NCI-H1694 treated with DMSO at 0.1 percent for 48 hours (cell line): Measurements from ENCODE around the gene LRMDA.

Experiments used
- DNase-seq: peaks from one replicate; lab custom pipeline; 2025; lab: John Stamatoyannopoulos, UW

The LRMDA gene

DNA sequence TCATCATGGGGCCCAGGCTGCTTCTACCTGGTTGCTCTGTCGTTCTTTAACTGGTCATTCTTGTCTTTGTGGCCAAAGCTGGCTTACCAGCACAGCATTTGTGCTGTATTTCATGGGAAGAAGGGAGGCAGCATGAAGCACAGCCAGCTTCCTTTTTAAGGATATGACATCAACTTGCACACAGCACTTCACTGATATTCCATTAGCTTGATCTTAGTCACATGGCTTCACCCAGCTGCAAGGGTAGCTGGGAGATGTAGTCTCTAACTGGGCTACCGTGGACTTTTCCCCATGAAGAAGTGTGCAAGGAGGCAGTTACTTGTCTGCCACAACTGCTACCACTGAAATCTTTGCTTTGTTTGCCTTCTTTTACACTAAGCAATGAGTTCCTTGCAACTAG is 525.2 kb downstream of the LRMDA start:
- DNase-seq: no peak

DNA sequence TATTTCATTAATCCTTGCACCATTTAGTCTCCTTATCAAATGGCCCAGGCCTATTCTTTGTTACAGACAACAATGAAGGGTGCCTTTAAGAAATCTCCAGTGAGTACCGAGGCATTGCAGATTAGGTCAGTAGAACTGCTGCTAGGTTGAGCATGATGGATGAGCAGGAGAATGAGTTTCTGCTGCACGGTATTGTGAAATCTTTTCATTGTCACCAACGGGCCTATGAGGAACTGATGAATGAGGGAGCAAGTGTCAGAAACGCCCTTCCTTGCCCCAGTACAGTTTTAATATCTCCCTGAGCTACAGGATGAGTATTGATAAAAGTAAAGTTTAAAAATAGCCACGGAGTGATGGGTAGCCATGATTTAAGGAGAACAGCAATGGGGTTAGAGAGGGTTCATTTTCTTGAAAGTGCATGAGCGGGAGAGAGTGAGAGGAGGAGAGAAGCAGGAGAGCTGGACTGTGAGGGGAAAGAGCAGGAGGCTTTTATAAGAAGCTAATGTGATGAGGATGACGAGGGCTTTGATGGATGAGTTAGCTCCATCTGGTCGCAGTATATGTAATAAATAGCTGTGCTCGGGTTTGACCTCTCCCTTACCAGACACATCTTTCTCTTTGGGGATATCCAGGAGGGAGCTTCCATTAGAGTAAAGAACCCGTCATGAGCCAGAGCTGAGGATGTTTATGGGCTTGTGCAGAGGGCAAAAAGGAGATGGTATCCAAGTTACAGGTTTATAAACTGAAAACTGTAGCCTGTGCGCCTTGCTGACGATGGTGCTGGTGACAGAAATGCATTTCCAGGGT is 526.1 kb downstream of the LRMDA start:
- DNase-seq: no peak

DNA sequence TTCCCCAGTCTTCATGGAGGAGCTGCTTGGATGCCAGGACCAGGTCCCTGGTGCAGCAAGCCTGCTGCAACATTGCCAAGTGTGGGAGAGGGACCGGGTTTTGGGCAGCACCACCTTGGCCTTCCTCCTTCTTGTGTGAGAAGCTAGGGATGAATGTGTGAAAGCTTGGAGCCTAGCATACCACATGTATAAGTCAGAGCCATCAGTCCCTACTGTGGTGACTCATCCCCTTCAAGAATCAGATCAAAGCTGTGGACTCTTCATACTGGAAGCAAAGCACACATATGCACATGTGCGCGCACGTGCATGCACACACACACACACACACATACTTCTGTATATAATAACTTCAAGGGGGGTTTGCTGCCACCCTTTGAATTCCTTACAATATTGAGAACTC is 527.8 kb downstream of the LRMDA start:
- DNase-seq: no peak

DNA sequence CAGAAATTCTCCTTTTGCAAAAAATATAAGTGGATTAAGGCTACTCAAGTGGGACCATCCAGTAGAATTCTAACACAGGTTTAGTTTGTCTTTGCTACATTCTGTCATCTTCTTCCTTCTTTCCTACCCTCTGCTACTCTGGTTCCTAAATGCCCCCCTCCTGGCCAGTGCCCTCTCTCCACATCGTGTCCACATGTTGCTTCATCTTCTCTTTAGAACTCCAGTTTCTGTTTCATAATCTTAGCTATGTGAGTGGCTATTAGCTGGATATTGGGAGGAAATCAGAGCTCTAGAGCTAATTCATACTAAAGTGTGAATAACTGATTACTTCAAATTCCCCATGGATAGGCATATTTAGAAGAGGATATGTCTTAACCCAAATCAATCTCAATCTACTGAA is 528.5 kb downstream of the LRMDA start:
- no peak for DNase-seq

DNA sequence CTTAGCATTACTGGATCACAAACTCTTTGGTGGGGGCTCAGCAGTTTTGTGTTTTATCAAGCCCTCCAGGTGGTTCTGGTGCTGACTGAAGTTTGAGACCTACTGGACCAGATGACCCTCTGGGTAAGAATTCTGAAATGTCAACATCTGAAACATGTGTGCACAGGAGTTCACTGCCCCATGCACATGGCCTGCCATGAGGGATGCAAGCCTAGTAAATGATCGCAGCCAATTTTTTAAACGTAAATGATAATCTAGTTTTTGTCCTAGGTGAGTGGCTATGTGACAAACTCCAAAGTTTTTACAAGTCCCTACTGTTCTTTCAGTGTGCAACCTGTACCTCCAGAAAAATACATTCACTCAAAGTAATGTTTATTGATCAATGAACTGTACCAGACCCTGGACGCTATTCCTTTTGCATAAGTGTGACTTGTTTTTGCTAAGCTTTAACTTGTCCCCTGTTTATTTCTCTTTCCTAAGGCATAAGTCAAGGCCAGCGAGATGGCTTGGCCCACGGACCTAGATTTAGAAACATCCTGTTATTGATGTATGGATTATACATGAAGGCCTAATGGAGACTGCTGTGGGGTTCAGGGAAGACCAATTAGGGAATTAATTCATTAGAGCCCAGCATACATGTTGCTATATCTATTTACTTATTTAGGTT is 531.1 kb downstream of the LRMDA start:
- no peak for DNase-seq

DNA sequence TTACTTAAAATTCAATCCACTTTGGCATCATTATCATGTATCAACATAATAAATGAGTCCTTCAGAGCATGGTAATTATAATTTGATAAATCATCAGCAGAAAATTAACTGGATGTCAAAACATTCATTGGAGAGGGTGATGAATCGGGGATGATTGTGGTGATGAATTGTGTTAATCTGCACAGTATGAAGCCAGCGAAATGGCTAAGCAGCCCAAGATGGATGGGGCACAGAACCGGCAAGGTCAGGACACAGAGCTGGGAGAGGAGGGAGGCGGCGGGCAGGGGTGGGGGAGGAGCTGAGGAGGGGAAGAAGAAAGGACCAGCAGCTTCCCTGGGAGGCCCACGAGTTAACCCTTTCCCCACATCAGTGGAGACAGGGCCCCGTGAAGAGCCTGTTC is 536.1 kb downstream of the LRMDA start:
- no peak for DNase-seq

DNA sequence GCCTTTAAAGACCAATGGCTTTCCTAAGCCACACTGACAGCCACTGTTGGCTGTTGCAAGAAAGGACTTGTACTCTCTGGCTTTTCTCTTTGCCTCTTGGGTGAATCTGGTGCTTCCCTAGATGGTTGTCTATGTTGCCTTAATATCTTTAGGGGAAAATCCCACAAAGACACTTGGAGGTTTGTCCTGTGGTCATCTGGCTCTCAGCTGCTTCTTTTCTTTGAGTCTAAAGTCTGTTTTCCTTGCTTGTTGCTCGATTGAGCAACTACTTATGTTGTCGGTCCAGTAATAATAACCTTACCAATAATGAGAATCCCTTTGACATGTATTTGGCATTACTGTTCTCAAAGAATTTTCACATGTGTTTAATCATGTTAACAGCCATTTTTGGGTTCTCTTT is 537.6 kb downstream of the LRMDA start:
- DNase-seq: no peak

DNA sequence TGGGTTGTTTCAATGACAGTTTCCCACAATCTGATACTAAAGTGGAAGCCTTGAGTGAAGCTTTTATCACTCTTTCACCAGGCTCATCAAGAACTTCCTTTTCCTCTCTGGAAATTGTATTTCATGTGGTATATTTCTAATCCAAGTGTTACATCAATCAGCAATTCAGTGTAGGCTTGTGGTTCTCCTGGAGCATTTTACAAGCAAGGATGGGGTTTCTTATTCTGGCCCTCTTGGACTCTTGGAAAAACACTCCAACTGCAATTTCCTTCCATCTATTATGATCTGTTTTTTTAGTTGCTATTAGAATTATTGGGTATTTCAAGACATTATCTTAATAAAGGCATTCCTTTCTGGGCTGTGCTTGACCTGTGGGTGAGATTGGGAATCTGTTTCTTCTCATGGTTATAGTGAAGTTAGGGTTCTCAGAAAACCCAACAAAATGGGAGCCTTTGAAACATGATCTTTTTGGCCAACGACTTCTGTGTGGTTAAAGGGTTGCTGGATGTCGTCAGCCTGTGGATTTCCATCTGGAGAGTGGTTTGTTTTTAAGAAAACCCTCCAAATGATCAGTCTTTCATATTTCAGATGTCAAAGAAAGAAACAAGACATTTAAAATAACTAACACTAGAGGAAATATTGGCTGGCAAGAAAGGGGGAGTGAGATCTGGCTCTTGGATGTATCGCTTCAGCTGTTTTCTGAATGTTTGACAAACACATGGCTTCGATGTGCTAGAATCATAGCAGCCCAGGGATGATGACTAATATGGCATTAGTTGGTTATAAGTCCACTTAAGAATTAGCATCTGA is 540.2 kb downstream of the LRMDA start:
- no peak for DNase-seq

DNA sequence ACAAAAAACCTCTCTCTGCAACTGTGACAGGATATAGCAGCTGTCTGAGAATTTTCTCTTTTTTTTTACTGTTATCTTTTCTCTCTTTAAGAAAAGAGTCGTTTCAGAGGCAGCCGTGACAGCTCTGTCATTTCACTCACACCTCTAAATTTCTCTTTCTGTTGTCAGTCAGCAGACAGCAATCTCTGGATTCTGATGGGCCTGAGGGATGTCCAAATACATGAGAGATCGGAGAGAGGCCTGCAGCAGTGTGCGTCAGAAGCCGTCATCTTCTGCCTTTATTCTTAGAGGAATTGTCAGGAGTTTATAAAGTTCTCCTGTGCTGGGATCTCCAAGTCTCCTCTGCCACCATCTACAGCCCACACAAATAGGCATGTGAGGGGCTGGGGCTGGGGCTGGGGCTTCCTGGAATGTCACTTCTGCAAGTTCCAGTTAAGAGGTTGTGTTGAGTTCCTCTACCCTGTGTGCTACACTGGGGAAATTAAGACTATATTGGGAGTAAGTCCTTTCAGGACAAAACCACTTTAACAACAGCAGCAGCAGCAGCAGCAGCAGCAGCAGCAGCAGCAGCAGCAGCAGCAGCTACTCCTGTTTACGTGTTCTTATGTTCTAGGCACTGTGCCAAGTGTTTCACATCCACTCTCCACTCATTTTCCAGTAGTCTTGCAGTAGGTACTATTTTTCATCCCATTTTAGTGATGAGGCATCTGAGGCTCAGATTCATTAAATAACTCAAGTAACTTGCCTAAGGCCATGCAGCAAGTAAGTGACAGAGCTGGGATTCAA is 541.3 kb downstream of the LRMDA start:
- DNase-seq: peak; percentile 77

DNA sequence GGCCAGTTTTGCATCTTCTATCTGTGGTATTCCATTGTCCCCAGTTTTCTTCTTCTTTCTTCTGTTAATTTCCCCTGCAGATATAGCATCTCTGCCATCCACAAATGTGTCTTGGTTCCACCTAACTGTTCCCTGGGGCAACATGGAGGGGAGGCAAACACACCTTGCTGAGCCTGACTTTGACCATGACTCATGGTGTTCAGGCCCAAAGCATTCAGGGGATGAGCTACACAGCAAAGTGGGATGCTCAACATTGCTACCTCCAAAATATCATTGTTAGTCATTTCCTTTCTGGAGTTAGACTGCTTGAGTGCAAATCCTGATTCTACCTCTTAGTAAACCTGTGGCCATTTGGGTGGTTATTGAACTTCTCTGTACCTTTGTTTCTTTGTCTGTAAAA is 542.7 kb downstream of the LRMDA start:
- no peak for DNase-seq

DNA sequence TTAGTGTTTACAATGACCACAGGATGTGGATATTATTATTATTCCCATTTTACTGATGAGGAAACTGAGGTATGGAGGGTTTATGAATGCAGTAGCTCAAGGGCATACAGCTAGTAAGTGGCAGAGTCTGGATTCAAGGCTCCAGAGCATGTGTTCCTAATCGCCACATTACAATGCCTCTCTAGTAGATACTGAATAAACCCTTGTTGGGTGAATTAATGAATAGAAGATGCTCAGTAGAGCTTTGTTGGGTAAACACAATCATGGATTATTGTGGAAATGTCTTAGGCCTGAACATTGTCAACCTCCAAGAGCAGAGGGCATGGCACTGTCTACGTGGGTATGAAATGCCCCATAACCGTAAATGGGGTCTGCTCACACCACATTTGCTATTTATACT is 545.3 kb downstream of the LRMDA start:
- DNase-seq: no peak

DNA sequence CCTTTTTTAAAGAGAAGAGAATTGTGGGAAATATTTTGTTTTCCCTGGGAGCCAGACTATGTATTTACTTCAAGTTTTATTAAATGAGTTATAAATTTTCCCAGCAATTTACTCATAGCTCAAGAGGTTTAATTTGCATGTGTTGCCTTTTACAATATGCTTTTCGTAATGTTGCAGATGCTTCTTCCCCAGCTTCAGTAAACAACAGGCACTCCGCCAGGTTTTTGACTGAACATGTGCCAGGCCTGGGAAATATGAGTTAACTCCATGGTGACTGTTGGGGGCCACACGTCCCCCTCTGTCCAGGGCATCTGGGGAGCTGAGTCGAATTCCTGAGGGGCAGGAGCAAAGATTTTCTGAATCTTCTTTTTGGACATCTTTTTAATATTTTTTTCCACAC is 545.7 kb downstream of the LRMDA start:
- DNase-seq: peak; percentile 89

DNA sequence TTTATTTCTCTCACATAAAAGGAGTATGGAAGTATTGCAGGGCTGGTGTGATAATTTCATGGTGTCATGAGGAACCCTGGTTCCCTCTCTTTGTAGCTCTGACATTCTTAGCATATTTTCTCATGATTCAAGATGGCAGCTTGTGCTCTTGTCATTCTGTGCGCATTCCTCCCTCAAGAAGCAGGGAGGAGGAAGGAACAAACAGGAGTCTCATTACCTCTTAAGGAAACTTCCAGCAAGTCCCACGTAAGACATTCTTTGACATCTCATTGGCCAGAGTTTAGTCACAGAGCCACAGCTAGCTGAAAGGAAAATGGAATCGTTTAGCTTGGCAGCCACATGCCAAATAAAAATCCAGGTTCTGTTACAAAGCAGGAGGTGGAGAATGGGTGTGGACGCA is 546.8 kb downstream of the LRMDA start:
- DNase-seq: no peak

DNA sequence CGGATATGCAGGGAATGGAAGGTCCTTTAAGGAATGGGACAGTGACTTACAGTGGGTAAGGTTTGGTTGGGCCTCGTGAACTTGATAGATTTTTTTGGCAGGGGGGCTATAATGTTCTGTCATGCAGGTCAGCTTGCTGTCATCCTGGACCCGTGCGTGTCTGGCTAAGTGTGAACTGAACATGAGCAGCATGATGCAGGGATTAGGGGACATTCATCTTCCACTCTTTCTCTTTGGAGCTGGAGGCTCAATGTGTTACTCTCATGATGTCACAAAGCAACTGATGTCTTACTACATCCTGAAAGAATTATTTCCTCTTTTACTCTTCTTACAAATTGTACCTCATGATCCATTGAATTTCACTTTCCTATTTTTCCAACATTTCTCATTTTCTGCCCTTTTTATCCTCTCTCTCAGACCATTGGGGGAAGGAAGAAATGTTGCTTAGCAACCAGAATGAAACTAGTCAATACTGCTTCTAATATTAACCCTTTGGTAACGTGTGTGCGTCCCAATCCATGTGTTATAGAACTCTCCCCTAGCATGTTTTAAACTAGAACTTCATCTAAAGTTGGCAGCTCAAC is 549.1 kb downstream of the LRMDA start:
- no peak for DNase-seq

DNA sequence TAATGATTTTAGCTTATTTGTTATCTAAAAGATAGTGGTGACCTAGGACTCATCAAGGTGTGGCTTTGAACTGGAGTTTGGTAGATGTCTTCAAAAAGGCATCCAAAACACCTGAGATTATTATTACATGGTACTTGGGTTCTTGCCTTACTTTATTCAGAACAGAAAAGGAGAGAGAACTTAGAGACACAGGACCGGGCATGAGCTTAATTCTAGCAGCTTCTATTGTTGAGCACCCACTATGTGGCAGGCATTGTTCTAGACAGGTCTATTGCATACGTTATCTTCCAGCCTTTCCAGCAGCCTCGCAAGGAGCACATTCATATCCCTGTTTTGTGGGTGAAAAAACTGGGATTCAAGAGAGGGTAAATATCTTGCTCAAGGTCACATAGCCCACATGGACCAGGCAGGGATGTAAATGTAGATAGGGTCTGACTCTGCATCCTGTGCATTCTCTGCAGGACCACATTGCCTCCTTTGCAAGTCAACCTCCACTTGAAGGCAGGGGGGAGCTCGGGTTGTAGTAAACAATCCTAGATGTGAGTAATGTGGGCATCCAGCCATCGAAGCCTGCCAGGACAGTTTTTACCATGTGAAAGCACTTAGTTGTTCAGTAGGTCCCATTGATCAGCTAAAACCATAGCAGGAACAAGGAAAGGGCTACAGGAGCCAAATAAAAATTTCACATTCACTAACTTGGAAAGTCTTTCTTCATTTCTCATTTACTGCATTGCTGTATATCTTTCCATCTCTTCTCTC is 551.4 kb downstream of the LRMDA start:
- DNase-seq: no peak

DNA sequence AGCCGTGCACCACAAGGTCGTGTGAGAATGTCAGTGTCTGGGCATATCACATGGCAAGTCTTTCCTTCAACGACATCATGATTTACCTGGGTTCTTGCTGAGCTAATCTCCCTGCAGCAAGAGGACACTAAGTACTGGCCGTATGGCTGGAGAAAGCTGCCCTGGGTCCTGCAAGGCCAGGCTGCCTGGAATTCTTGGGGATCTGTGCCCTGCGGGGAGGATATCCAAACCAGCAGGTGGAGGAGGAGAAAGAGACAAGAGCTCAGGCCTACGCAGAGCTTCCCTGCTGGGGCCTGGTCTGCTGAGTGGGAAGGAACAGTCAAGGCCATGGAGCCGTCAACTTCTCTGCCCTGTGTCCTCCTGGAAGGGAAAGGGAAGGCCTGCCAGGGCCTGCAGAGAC is 552.6 kb downstream of the LRMDA start:
- DNase-seq: no peak

DNA sequence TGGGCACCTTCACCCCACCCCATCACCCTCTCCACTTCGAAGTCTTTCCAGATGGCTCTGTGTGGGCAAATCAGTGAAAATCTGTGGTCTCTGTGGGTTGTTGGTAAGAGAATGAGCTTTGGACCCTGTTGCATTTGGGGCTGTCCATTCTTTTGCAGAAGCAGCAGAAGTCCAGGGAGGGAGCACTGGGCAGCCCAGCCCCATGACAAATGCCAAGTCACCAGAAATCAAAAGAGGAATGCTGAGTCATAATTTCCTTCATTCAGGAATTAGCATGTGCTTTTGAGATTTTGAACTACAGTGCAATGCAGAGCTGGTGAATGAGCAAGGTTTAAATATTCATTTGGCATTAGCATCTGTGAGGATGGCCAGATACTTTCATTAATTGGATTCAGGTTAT is 556.2 kb downstream of the LRMDA start:
- no peak for DNase-seq

DNA sequence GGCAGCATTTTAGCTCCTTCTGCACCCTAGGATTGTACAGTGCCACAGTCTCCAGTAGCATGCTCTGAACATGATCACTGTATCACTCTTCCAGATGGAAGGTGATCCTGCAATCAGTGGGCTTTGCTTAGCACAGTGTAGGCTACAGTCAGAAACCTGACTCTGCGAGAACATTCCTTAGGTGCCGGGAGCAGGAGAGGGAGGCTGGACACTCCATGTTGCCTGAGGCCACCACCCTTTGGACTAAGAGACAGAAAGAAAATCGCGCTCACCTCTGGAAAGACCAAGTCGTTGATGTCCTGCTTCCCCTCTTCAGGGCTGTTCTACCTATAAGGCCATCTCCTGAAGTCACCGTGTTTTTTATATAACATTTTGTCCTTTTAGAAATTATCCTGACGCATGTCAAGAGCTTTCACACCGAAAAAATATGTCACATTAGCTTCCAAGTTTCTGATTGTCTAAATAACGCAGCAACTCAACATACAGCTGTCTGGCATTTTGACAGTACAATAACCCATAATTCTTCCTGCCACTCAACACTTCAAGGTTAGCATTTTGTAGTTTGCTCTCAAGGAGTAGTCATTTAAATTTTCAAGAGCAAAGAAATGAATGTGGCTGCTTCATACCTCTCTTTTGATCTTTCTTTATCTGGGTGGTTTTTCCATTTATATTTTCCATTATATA is 563.1 kb downstream of the LRMDA start:
- no peak for DNase-seq

DNA sequence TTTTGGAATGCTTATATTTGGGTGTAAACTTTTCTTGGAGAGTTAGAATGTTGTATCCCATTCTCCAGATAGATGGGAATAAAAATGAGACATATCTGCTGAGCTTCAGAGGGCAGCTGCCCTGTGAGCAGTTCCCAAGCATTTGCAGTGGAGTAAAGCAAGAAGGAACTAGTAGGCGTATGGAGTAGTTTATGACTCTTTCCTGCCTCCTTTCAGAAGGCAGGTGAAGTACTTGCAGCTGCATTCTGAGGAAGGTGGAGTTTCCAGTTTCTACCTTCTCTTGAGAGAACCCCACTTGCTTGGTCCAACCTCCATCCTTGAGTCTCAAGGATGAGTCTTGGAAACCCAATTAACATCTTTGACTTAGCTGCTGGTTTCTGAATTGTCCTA is 563.6 kb downstream of the LRMDA start:
- DNase-seq: no peak

DNA sequence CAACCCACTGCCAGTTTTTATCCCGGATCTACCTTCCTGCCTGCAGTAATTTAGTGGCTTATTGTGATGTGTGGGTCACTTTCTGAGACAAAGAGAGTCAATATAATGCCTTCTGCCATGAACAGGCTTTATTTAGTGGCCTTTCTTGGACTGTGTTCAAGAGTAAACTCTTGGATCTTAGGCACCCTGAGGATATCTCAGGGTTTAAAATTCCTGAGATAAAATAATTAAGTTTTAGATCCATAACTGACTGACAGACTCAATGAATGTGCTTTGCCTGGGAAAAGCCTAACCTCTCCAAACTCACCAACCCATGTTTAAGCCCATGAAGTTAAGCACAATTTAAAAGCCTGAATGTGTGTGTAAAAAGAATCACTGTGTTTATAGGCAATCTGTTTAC is 564.3 kb downstream of the LRMDA start:
- no peak for DNase-seq

DNA sequence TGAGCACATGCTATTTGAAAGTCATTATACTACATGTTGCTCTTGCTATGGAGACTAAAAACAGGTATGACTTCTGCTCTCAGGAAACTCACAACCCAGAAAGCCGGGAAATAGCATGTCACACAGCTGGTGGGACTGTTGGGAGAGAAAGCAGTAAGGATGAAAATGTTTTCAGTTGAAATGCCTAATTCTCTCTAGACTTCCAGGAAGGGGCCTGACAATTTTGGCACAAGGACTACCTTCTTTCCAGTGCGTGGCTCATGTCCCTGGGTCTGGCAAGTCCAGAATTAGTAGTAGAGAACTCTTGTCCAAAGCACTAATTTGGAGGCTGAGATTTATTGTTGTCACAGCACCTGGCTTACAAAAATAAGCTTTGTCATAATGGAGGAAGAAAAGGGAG is 567.6 kb downstream of the LRMDA start:
- DNase-seq: no peak
